H1 (cell line): Measurements from ENCODE around the gene ZNF200. TPM values are rescaled to one million over a fixed set of nuclear protein-coding genes. Genes with fewer than 3 reads are reported as not detected.
"Not testable (repeated sequence)": the region's sequence is repeated elsewhere in the genome, so short reads cannot be mapped to it uniquely, and the experiment has no call there.

Source experiments
- CTCF ChIA-PET: fragments of 300-600 bp; sonication (Branson Sonifier 250); formaldehyde crosslinking; loops from one replicate; lab custom pipeline; 2021; ENCODE audit not compliant: partially characterized antibody; lab: Charles Lee
- POLR2A ChIA-PET: fragments of 300-600 bp; sonication (Branson Sonifier 250); formaldehyde crosslinking; loops from one replicate; lab custom pipeline; 2021; ENCODE audit warnings: inconsistent platforms; ENCODE audit not compliant: partially characterized antibody; lab: Charles Lee
- DNase-seq, 2 experiments: peaks; one replicate each; pipeline versions ENCODE4 v3.0.0 to v3.0.0-alpha.2; 2010 to 2022; ENCODE audit warnings: low spot score in 2 of 2, low read depth in 1 of 2, mixed read lengths in 1 of 2
- FAIRE-seq: peaks from 2 replicates; lab custom pipeline; 2011; peaks lifted over from hg19 to GRCh38; lab: Jason Lieb, UNC
- H2AFZ ChIP-seq: 2 replicates; pipeline ENCODE4 v1.8.1; 2012; ENCODE audit warnings: low read length, inconsistent platforms
- H2AK5ac ChIP-seq: 2 replicates; pipeline ENCODE4 v1.6.1; 2013; ENCODE audit warnings: low read depth, low read length
- H2BK120ac ChIP-seq: replicated peaks from 2 replicates; pipeline ENCODE3; 2013; ENCODE audit warnings: low read depth, low read length, inconsistent platforms
- H2BK12ac ChIP-seq: 2 replicates; pipeline ENCODE4 v1.6.1; 2013; ENCODE audit warnings: low read depth, low read length
- H2BK15ac ChIP-seq: 2 replicates; pipeline ENCODE4 v1.6.1; 2013; ENCODE audit warnings: low read length
- H2BK20ac ChIP-seq: 2 replicates; pipeline ENCODE4 v1.6.1; 2013; ENCODE audit warnings: low read length
- H2BK5ac ChIP-seq: 2 replicates; pipeline ENCODE4 v1.6.1; 2013; ENCODE audit warnings: low read depth, low read length
- H3K14ac ChIP-seq: 2 replicates; pipeline ENCODE4 v1.6.1; 2013; ENCODE audit warnings: inconsistent platforms; ENCODE audit not compliant: insufficient read length
- H3K18ac ChIP-seq: 2 replicates; pipeline ENCODE4 v1.6.1; 2013; ENCODE audit warnings: low read length; ENCODE audit errors: extremely low read depth
- H3K23ac ChIP-seq: 2 replicates; pipeline ENCODE4 v1.6.1; 2013; ENCODE audit warnings: inconsistent platforms; ENCODE audit not compliant: insufficient read length
- H3K23me2 ChIP-seq: 2 replicates; pipeline ENCODE4 v1.6.1; 2013; ENCODE audit warnings: low read depth, low read length
- H3K27ac ChIP-seq: 2 replicates; pipeline ENCODE4 v1.6.1; 2011; ENCODE audit warnings: low read depth, low read length, inconsistent platforms
- H3K27me3 ChIP-seq, 4 experiments: replicated peaks in 1 of 4; 1 replicate in 1 of 4; 2 replicates in 3 of 4; pipeline versions ENCODE4 v1.6.1 to v1.8.1; 2011 to 2013; ENCODE audit warnings: low read length in 3 of 4, mild to moderate bottlenecking in 3 of 4, inconsistent platforms in 2 of 4, mixed read lengths in 2 of 4, moderate library complexity in 1 of 4; ENCODE audit not compliant: control insufficient read depth in 3 of 4, insufficient read depth in 3 of 4; ENCODE audit errors: extremely low read depth in 1 of 4
- H3K36me3 ChIP-seq, 4 experiments: 2 replicates each; pipeline versions ENCODE4 v1.6.1 to v1.8.1; 2011 to 2013; ENCODE audit warnings: mild to moderate bottlenecking in 4 of 4, low read length in 3 of 4, moderate library complexity in 2 of 4, control low read depth in 1 of 4, inconsistent platforms in 1 of 4; ENCODE audit not compliant: insufficient read depth in 4 of 4, control insufficient read depth in 2 of 4
- H3K4ac ChIP-seq: replicated peaks from 2 replicates; pipeline ENCODE3; 2013; ENCODE audit warnings: low read length, low read depth, mixed read lengths, inconsistent platforms; ENCODE audit not compliant: insufficient read length
- H3K4me1 ChIP-seq, 4 experiments: replicated peaks in 1 of 4; 1 replicate in 1 of 4; 2 replicates in 3 of 4; pipeline versions ENCODE4 v1.6.1 to v1.8.1; 2011 to 2013; ENCODE audit warnings: low read length in 3 of 4, inconsistent platforms in 2 of 4, mixed read lengths in 1 of 4; ENCODE audit not compliant: insufficient read depth in 4 of 4, control insufficient read depth in 3 of 4
- H3K4me2 ChIP-seq, 2 experiments: 2 replicates each; pipeline versions ENCODE4 v1.6.1 to v1.8.1; 2011 to 2013; ENCODE audit warnings: low read depth in 2 of 2, low read length in 2 of 2, control low read depth in 1 of 2, inconsistent platforms in 1 of 2, mild to moderate bottlenecking in 1 of 2; ENCODE audit not compliant: insufficient read depth in 1 of 2
- H3K4me3 ChIP-seq, 4 experiments: fragments of 200-600, 300-600 bp in 1 of 4; sonication (generic), shearing (Covaris generic), sonication (Bioruptor Twin) in 1 of 4; 2 replicates each; pipeline versions ENCODE4 v1.5.1 to v1.8.1; 2011 to 2016; ENCODE audit warnings: low read length in 4 of 4, low read depth in 3 of 4, control low read depth in 2 of 4, inconsistent platforms in 2 of 4, mild to moderate bottlenecking in 2 of 4, mixed read lengths in 1 of 4, moderate library complexity in 1 of 4; ENCODE audit not compliant: insufficient read depth in 2 of 4; ENCODE audit errors: extremely low read depth in 1 of 4
- H3K56ac ChIP-seq: replicated peaks from 2 replicates; pipeline ENCODE3; 2013; ENCODE audit warnings: low read depth, mild to moderate bottlenecking, mixed read lengths, low read length, inconsistent platforms; ENCODE audit not compliant: insufficient read length
- H3K79me1 ChIP-seq: 2 replicates; pipeline ENCODE4 v1.6.1; 2013; ENCODE audit warnings: low read depth, low read length, control low read depth
- H3K79me2 ChIP-seq, 2 experiments: 2 replicates each; pipeline versions ENCODE4 v1.6.1 to v1.8.1; 2012 to 2013; ENCODE audit warnings: low read length in 2 of 2, mild to moderate bottlenecking in 2 of 2, inconsistent platforms in 1 of 2; ENCODE audit not compliant: insufficient read depth in 2 of 2, control insufficient read depth in 1 of 2
- H3K9ac ChIP-seq, 4 experiments: replicated peaks in 1 of 4; 1 replicate in 1 of 4; 2 replicates in 3 of 4; pipeline versions ENCODE4 v1.6.1 to v1.8.1; 2011 to 2013; ENCODE audit warnings: low read depth in 3 of 4, low read length in 3 of 4, control low read depth in 2 of 4, mild to moderate bottlenecking in 2 of 4, moderate library complexity in 2 of 4, inconsistent platforms in 1 of 4; ENCODE audit errors: extremely low read depth in 1 of 4
- H3K9me3 ChIP-seq, 2 experiments: 2 replicates each; pipeline versions ENCODE4 v1.6.1 to v1.8.1; 2012 to 2013; ENCODE audit warnings: mild to moderate bottlenecking in 2 of 2, moderate library complexity in 2 of 2, control low read depth in 1 of 2, inconsistent platforms in 1 of 2, low read depth in 1 of 2, low read length in 1 of 2, mixed read lengths in 1 of 2; ENCODE audit not compliant: insufficient read depth in 2 of 2
- H4K20me1 ChIP-seq, 2 experiments: replicated peaks in 1 of 2; 2 replicates each; pipeline versions ENCODE3 to v1.8.1; 2011 to 2013; ENCODE audit warnings: inconsistent platforms in 2 of 2, low read length in 2 of 2, mild to moderate bottlenecking in 1 of 2; ENCODE audit not compliant: insufficient read depth in 2 of 2, control insufficient read depth in 1 of 2
- H4K5ac ChIP-seq: 2 replicates; pipeline ENCODE4 v1.6.1; 2013; ENCODE audit warnings: low read length, low read depth, mixed read lengths, inconsistent platforms; ENCODE audit not compliant: insufficient read length
- H4K8ac ChIP-seq: 2 replicates; pipeline ENCODE4 v1.8.0; 2013; ENCODE audit warnings: mild to moderate bottlenecking, moderate library complexity, low read length, inconsistent platforms; ENCODE audit not compliant: insufficient read depth; ENCODE audit errors: extremely low read depth
- H4K91ac ChIP-seq: replicated peaks from 2 replicates; pipeline ENCODE3; 2013; ENCODE audit warnings: low read length, mixed read lengths, inconsistent platforms; ENCODE audit not compliant: insufficient read length
- WGBS, 2 experiments: shearing (Covaris generic) in 1 of 2; methylation state at CpG; one replicate each; pipeline versions ENCODE4 v1.1.6 to v1.1.7; 2013 to 2015; ENCODE audit warnings: low lambda C conversion rate in 2 of 2, mixed read lengths in 2 of 2, inconsistent platforms in 1 of 2, low coverage in 1 of 2, missing lambda C conversion rate in 1 of 2; ENCODE audit not compliant: insufficient replicate concordance in 2 of 2, insufficient coverage in 1 of 2, insufficient read length in 1 of 2; ENCODE audit errors: extremely low coverage in 1 of 2, missing lambda C conversion rate in 1 of 2; 5-methylcytosine and 5-hydroxymethylcytosine counted together
- polyA plus RNA-seq, 7 experiments: library from polyadenylated mRNA; depleted of rRNA in 3 of 7; stranded (reverse) in 5 of 7; unstranded in 2 of 7; fragments of >200 nt in 5 of 7; fragments of 200-250 nt in 2 of 7; gene quantifications; 1 replicate in 5 of 7; 2 replicates in 1 of 7; 4 replicates in 1 of 7; pipeline versions ENCODE4 v1.2.1 to v1.2.3, GENCODE V29; 2011 to 2013; ENCODE audit warnings: missing spikeins in 2 of 7, mixed read lengths in 2 of 7
- total RNA-seq: library from RNA; stranded (reverse); fragmentation: NEBNext Ultra II Directional; extraction: Animal tissue kit (Norgen Biotek cat#: 25700); gene quantifications from 2 replicates; pipeline ENCODE4 v1.2.1, GENCODE V29; 2021

ZNF200 gene
- total and polyA plus RNA-seq, 2 of the 8 experiments (the other 6 are each of a cell fraction or from before 2014, with no cell fraction given) = 2.7 to 9.9 TPM

DNA sequence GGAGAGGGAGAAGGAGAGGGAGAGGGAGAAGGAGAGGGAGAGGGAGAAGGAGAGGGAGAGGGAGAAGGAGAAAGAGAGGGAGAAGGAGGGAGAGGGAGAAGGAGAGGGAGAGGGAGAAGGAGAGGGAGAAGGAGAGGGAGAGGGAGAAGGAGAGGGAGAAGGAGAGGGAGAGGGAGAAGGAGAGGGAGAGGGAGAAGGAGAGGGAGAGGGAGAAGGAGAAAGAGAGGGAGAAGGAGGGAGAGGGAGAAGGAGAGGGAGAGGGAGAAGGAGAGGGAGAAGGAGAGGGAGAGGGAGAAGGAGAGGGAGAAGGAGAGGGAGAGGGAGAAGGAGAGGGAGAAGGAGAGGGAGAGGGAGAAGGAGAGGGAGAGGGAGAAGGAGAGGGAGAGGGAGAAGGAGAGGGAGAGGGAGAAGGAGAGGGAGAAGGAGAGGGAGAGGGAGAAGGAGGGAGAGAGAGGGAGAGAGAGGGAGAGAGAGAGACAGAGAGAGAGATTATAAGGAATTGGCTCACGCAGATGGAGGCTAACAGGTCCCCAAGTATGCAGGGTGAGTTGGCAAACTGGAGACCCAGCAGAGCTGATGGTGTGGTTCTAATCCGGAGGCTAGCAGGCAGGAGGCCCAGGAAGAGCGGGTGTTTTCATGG is 37.1 kb downstream of the ZNF200 start:
- H3K23me2 ChIP-seq, H3K9ac ChIP-seq, H3K4ac ChIP-seq, H3K18ac ChIP-seq, H3K79me2 ChIP-seq, H3K14ac ChIP-seq, H2BK12ac ChIP-seq, H2AFZ ChIP-seq, H2BK120ac ChIP-seq, H3K4me2 ChIP-seq, H3K27ac ChIP-seq, H4K91ac ChIP-seq, H3K4me3 ChIP-seq, H4K20me1 ChIP-seq, H3K79me1 ChIP-seq, H3K9me3 ChIP-seq, H3K27me3 ChIP-seq, H4K5ac ChIP-seq, H4K8ac ChIP-seq, H3K36me3 ChIP-seq, H2BK5ac ChIP-seq, FAIRE-seq, H3K23ac ChIP-seq, H2BK20ac ChIP-seq, POLR2A ChIA-PET, CTCF ChIA-PET, DNase-seq, H2AK5ac ChIP-seq, H3K4me1 ChIP-seq, H2BK15ac ChIP-seq, H3K56ac ChIP-seq: not testable (repeated sequence)
- whole genome bisulfite sequencing, 2 experiments = 65% methylated on average over 3 of the region's 3 CpGs; no CpG with 5 or more reads in 1 of the 2 experiments
